CD8-positive, alpha-beta memory T cell (primary cell): Measurements from ENCODE around the gene TRIM72. TPM values are rescaled to one million over a fixed set of nuclear protein-coding genes. Genes with fewer than 3 reads are reported as not detected.
A peak's percentile ranks its signal among the peaks of the same experiment; 100 is the strongest.
"Not testable (repeated sequence)": the region's sequence is repeated elsewhere in the genome, so short reads cannot be mapped to it uniquely, and the experiment has no call there.

Experiments used
- CTCF ChIA-PET: fragments of 350-600 bp; sonication (Branson Sonifier 250); formaldehyde crosslinking; loops from one replicate; lab custom pipeline; 2021; ENCODE audit warnings: antibody characterized with exemption; lab: Charles Lee
- POLR2A ChIA-PET: fragments of 350-600 bp; sonication (Branson Sonifier 250); formaldehyde crosslinking; loops from one replicate; lab custom pipeline; 2021; ENCODE audit warnings: antibody characterized with exemption; lab: Charles Lee
- DNase-seq, 5 donors: peaks; one replicate each; pipeline versions ENCODE4 v3.0.0 to v3.0.0-alpha.2; 2020 to 2022; ENCODE audit warnings: mixed read lengths in 1 of 5
- H3K27ac ChIP-seq: one replicate; pipeline ENCODE4 v1.7.0; 2013; ENCODE audit warnings: low read depth, mild to moderate bottlenecking, low read length, moderate library complexity
- H3K27me3 ChIP-seq: 2 replicates; pipeline ENCODE4 v1.7.0; 2013; ENCODE audit warnings: low read length, mild to moderate bottlenecking; ENCODE audit not compliant: insufficient read depth, poor library complexity, severe bottlenecking
- H3K36me3 ChIP-seq: 2 replicates; pipeline ENCODE4 v1.7.0; 2013; ENCODE audit warnings: mild to moderate bottlenecking, low read length, moderate library complexity; ENCODE audit not compliant: insufficient read depth
- H3K4me1 ChIP-seq: 2 replicates; pipeline ENCODE4 v1.7.0; 2013; ENCODE audit warnings: mild to moderate bottlenecking, low read length, moderate library complexity; ENCODE audit not compliant: insufficient read depth
- H3K4me3 ChIP-seq: 2 replicates; pipeline ENCODE4 v1.7.0; 2013; ENCODE audit warnings: mild to moderate bottlenecking, low read length
- H3K9me3 ChIP-seq: 2 replicates; pipeline ENCODE4 v1.7.0; 2013; ENCODE audit warnings: mild to moderate bottlenecking, low read length
- H3K27ac Mint-ChIP-seq, 8 donors: one replicate each; pipeline ENCODE4 v1.8.0; 2020 to 2021; ENCODE audit warnings: mixed read lengths in 8 of 8, mild to moderate bottlenecking in 6 of 8, inconsistent platforms in 3 of 8, moderate library complexity in 3 of 8
- H3K27me3 Mint-ChIP-seq, 2 donors: one replicate each; pipeline ENCODE4 v1.8.0; 2020 to 2021; ENCODE audit warnings: mixed read lengths in 2 of 2, mild to moderate bottlenecking in 1 of 2, moderate library complexity in 1 of 2
- H3K36me3 Mint-ChIP-seq, 3 donors: one replicate each; pipeline ENCODE4 v1.8.0; 2020 to 2021; ENCODE audit warnings: mixed read lengths in 3 of 3, inconsistent platforms in 1 of 3, mild to moderate bottlenecking in 1 of 3
- H3K4me1 Mint-ChIP-seq, 3 donors: one replicate each; pipeline ENCODE4 v1.8.0; 2020 to 2021; ENCODE audit warnings: mixed read lengths in 3 of 3, inconsistent platforms in 1 of 3, mild to moderate bottlenecking in 1 of 3
- H3K4me3 Mint-ChIP-seq, 7 donors: one replicate each; pipeline ENCODE4 v1.8.0; 2020 to 2021; ENCODE audit warnings: mixed read lengths in 7 of 7, mild to moderate bottlenecking in 6 of 7, moderate library complexity in 4 of 7, inconsistent platforms in 2 of 7
- H3K9me3 Mint-ChIP-seq, 5 donors: one replicate each; pipeline ENCODE4 v1.8.0; 2020 to 2022; ENCODE audit warnings: mixed read lengths in 5 of 5, mild to moderate bottlenecking in 3 of 5, moderate library complexity in 2 of 5, inconsistent platforms in 1 of 5
- polyA plus RNA-seq: library from polyadenylated mRNA; unstranded; fragments of 300-500 nt; fragmentation: Illumina TruSeq; gene quantifications from one replicate; pipeline ENCODE4 v1.2.3, GENCODE V29; 2021
- total RNA-seq, 2 experiments: library from RNA; stranded (reverse); gene quantifications; one replicate each; pipeline ENCODE4 v1.2.3, GENCODE V29; 2021

Gene TRIM72
- total and polyA plus RNA-seq, 3 experiments from 2014 or later = not detected

- Histone ChIP-seq H3K36me3 (peaks cover 15% of the 10 kb centered on the region), H3K27ac (no peak overlapping the region), H3K27me3 (no peaks in the 10 kb centered on the region), H3K9me3 (no peaks in the 10 kb centered on the region), H3K4me1 (peaks cover 39% of the 10 kb centered on the region), H3K4me3 (no peak overlapping the region)
- H3K4me1 Mint-ChIP-seq = peaks cover 44 to 76% (median 68%) of the 10 kb centered on the region in 3 donors
- peaks cover 4 to 63% (median 5%) of the 10 kb centered on the region in 3 donors for H3K36me3 Mint-ChIP-seq
- peak overlapping the region in 1 of 7 donors; percentile 80 for H3K4me3 Mint-ChIP-seq
- POLR2A ChIA-PET = interaction anchor here (0.7 kb wide), 2 partner anchors 15 to 235 kb away, joined by 3 read pairs; no protein-coding TSS in a partner anchor
- peak overlapping the region; percentile 8 to 88 (median 56) for H3K27ac Mint-ChIP-seq
- no peak for DNase-seq
- H3K27me3 Mint-ChIP-seq = no peaks in the 10 kb centered on the region
- no peaks in the 10 kb centered on the region for H3K9me3 Mint-ChIP-seq
- CTCF ChIA-PET = interaction anchor here (1.2 to 1.6 kb wide), 2 partner anchors 18 to 135 kb away, joined by 3 to 4 read pairs; partner anchors contain the start of gene FUS
Observed at GRCh38 chr16:31198207-31198882, 15.6 kb upstream of the TRIM72 start.

DNA sequence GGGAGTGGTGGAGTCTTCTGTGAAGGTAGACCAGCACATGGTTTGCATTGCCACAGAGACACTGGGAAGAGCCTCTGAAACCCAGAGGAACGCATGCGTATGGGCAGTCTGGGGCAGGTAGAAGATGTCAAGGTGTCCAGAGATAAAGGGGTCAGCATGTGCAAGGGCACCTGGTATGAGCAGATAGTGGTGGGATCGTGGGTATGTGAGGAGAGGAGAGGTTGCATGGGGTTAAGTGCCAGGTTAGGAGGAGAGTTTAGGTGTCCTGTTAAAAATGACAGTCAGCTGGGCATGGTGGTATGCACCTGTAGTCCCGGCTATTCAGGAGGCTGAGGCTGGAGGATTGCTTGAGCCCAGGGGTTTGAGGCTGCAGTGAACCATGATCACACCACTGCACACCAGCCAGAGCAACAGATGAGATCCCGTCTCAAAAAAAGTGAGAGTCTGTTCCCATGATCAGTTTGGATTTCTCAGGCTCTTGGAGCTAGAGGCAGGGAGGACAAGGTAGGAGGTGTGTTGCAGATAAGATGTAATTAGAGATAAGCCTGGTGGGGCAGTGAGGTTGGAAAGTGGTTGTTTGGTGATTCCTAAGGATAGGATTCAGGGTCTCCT is 14.4 kb upstream of the TRIM72 start:
- Mint-ChIP-seq H3K4me1 (peaks cover 42 to 75% (median 61%) of the 10 kb centered on the region in 3 donors), H3K36me3 (peaks cover 2 to 53% (median 4%) of the 10 kb centered on the region in 3 donors), H3K9me3 (no peaks in the 10 kb centered on the region), H3K4me3 (peak overlapping the region; percentile 8 to 80 (median 29)), H3K27ac (peak overlapping the region in 7 of 8 donors; percentile 35 to 85 (median 43)), H3K27me3 (no peaks in the 10 kb centered on the region)
- H3K27me3 ChIP-seq = no peaks in the 10 kb centered on the region
- peaks cover 40% of the 10 kb centered on the region for H3K4me1 ChIP-seq
- CTCF ChIA-PET = interaction anchor here (1.0 to 3.6 kb wide), 4 partner anchors 17 to 244 kb away, joined by 3 to 11 read pairs (median 3); partner anchors contain the start of gene PYDC1
- H3K4me3 ChIP-seq = no peak overlapping the region
- peaks cover 4% of the 10 kb centered on the region for H3K36me3 ChIP-seq
- DNase-seq = no peak
- H3K9me3 ChIP-seq = no peaks in the 10 kb centered on the region
- H3K27ac ChIP-seq = no peak overlapping the region
- POLR2A ChIA-PET = interaction anchor here (3.5 kb wide), 2 partner anchors 15 to 19 kb away, joined by 28 to 40 read pairs; partner anchors contain the start of gene FUS

- ChIA-PET POLR2A (interaction anchor here (1.3 to 3.5 kb wide), 5 partner anchors 15 to 83 kb away, joined by 3 to 40 read pairs (median 4); partner anchors contain the start of genes FUS, KAT8 and PYDC1), CTCF (interaction anchor here (1.0 to 3.6 kb wide), 4 partner anchors 16 to 243 kb away, joined by 3 to 11 read pairs (median 4); partner anchors contain the start of gene PYDC1)
- H3K27me3 ChIP-seq, H3K27ac ChIP-seq, DNase-seq, H3K9me3 ChIP-seq, H3K36me3 ChIP-seq, H3K9me3 Mint-ChIP-seq, H3K4me3 ChIP-seq, H3K27me3 Mint-ChIP-seq: not testable (repeated sequence)
- Mint-ChIP-seq H3K36me3 (peaks cover 0 to 47% (median 2%) of the 10 kb centered on the region in 3 donors), H3K27ac (peak overlapping the region in 5 of 8 donors; percentile 35 to 85 (median 40)), H3K4me1 (peaks cover 43 to 69% (median 55%) of the 10 kb centered on the region in 3 donors), H3K4me3 (peak overlapping the region in 5 of 7 donors; percentile 16 to 80 (median 29))
- H3K4me1 ChIP-seq = peaks cover 40% of the 10 kb centered on the region
Observed at GRCh38 chr16:31200111-31200510, 13.8 kb upstream of the TRIM72 start.

GRCh38 chr16:31200821-31201568 is 12.9 kb upstream of the TRIM72 start:
- H3K27ac ChIP-seq = no peak overlapping the region
- Mint-ChIP-seq H3K9me3 (no peaks in the 10 kb centered on the region), H3K4me1 (peaks cover 42 to 66% (median 53%) of the 10 kb centered on the region in 3 donors), H3K27ac (peak overlapping the region; percentile 35 to 96 (median 84)), H3K36me3 (peaks cover 0 to 39% (median 2%) of the 10 kb centered on the region in 3 donors), H3K27me3 (no peaks in the 10 kb centered on the region), H3K4me3 (peak overlapping the region; percentile 80 to 96 (median 89))
- peaks cover 40% of the 10 kb centered on the region for H3K4me1 ChIP-seq
- ChIA-PET POLR2A (interaction anchor here (1.3 to 3.5 kb wide), 9 partner anchors 8 to 127 kb away, joined by 3 to 40 read pairs (median 6); partner anchors contain the start of genes FUS, KAT8, PYDC1 and TRIM72), CTCF (interaction anchor here (1.0 to 3.6 kb wide), 5 partner anchors 15 to 242 kb away, joined by 3 to 11 read pairs (median 3); partner anchors contain the start of genes PYDC1, ZNF646 and ZNF668)
- H3K27me3 ChIP-seq = no peaks in the 10 kb centered on the region
- no peaks in the 10 kb centered on the region for H3K36me3 ChIP-seq
- peak in 4 of 5 donors; percentile 34 to 68 (median 50) for DNase-seq
- H3K4me3 ChIP-seq = peak overlapping the region; percentile 83
- no peaks in the 10 kb centered on the region for H3K9me3 ChIP-seq

DNA sequence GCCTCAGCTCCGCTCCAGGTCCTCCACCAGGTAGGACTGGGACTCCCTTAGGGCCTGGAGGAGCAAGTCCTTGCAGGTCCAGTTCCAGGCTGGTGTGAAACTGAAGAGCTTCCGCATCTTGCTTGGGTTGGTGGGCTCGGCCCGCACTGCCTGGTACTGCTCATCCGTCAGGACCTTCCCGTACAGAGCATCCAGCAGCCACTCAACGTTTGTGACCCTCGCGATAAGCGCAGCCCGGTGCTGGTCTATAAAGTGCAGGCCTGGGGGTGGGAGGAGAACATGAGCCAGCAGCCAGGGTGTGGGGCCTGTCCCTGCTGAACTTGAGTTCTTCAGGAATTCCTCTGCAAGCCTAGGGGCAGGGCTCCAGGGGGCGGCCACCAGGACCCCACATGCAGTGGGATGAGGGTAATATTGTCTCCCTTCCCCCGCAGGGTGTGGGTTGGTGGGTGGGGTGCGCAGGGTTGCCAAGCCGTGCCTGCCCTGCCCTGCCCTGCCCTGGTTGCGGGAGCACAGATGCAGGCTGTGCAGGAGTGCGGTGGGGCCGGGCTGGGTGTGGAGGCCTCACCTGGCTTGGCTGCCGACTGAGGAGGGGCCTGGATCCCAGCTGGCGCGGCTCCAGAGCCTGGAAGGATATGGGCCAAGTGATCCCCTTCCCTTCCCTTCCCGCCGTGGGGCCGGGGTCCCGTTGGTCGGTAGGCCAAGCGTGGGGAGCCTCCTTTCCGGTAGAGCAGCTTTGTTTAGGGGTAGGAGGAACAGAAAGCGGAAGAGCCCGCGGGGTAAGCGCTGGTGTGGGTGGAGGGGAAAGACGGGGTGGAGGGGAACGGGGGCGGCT is 12.1 kb upstream of the TRIM72 start:
- ChIA-PET POLR2A (interaction anchor here (0.7 to 3.5 kb wide), 12 partner anchors 9 to 129 kb away, joined by 3 to 40 read pairs (median 6); partner anchors contain the start of genes FUS, KAT8, PYDC1 and TRIM72), CTCF (interaction anchor here (0.8 to 3.6 kb wide), 8 partner anchors 14 to 241 kb away, joined by 3 to 11 read pairs (median 3); partner anchors contain the start of genes PYDC1, ZNF646, ZNF668 and ZNF843)
- Histone ChIP-seq H3K4me1 (peaks cover 40% of the 10 kb centered on the region), H3K9me3 (no peaks in the 10 kb centered on the region), H3K27me3 (no peaks in the 10 kb centered on the region), H3K27ac (peak overlapping the region; percentile 61), H3K36me3 (no peaks in the 10 kb centered on the region), H3K4me3 (peak overlapping the region; percentile 83)
- H3K4me3 Mint-ChIP-seq = peak overlapping the region; percentile 80 to 96 (median 89)
- peaks cover 42 to 61% (median 47%) of the 10 kb centered on the region in 3 donors for H3K4me1 Mint-ChIP-seq
- H3K27ac Mint-ChIP-seq = peak overlapping the region; percentile 35 to 96 (median 84)
- H3K36me3 Mint-ChIP-seq = peaks cover 0 to 33% (median 2%) of the 10 kb centered on the region in 3 donors
- no peaks in the 10 kb centered on the region for H3K27me3 Mint-ChIP-seq
- DNase-seq = peak; percentile 20 to 63 (median 51)
- no peaks in the 10 kb centered on the region for H3K9me3 Mint-ChIP-seq

- Histone ChIP-seq H3K9me3 (no peaks in the 10 kb centered on the region), H3K36me3 (no peaks in the 10 kb centered on the region), H3K4me3 (peak within 1 kb of the TSS; percentile 83), H3K27ac (peak within 1 kb of the TSS; percentile 61), H3K4me1 (peaks cover 40% of the 10 kb centered on the region), H3K27me3 (no peaks in the 10 kb centered on the region)
- DNase-seq = peak; percentile 17 to 53 (median 31)
- Mint-ChIP-seq H3K4me1 (peaks cover 41 to 57% (median 47%) of the 10 kb centered on the region in 3 donors), H3K27ac (peak within 1 kb of the TSS; percentile 65 to 96 (median 82)), H3K27me3 (no peaks in the 10 kb centered on the region), H3K9me3 (no peaks in the 10 kb centered on the region), H3K4me3 (peak within 1 kb of the TSS; percentile 80 to 96 (median 89)), H3K36me3 (peaks cover 0 to 30% (median 2%) of the 10 kb centered on the region in 3 donors)
- CTCF ChIA-PET = interaction anchor here (0.7 to 3.6 kb wide), 7 partner anchors 13 to 240 kb away, joined by 3 to 11 read pairs (median 3); partner anchors contain the start of genes PYDC1 and ZNF843
- POLR2A ChIA-PET = interaction anchor here (0.7 to 3.5 kb wide), 9 partner anchors 10 to 130 kb away, joined by 3 to 40 read pairs (median 6); partner anchors contain the start of genes FUS, TRIM72, ZNF646 and ZNF668
Observed at GRCh38 chr16:31202414-31203375, 11.2 kb upstream of the TRIM72 start, which contains the start of gene PYCARD. Gene PYCARD, minus strand, starts transcription at chr16:31202760. Its CDS starts 70 bp downstream, at chr16:31202690.
